Testis (tissue), 2 donors: Measurements from ENCODE around the gene ISLR.

Source experiments
- CTCF ChIP-seq, 3 experiments: fragments of 450-650 bp in 2 of 3; fragments of 200-600 bp in 1 of 3; sonication (generic) in 1 of 3; IDR thresholded peaks; one replicate each; pipeline ENCODE4 v1.5.1; 2016 to 2019; ENCODE audit warnings: antibody characterized with exemption in 3 of 3, mild to moderate bottlenecking in 2 of 3, moderate library complexity in 1 of 3
- POLR2A ChIP-seq: fragments of 450-650 bp; IDR thresholded peaks from one replicate; pipeline ENCODE4 v1.6.1; 2017; ENCODE audit warnings: antibody characterized with exemption, mild to moderate bottlenecking, moderate library complexity

- TF ChIP-seq CTCF (IDR thresholded peaks at IDR 0.05) = no peak
- no peak for TF ChIP-seq POLR2A
Measured at GRCh38 chr15:74199297-74199652, 25.8 kb downstream of the ISLR start.
